DND-41 (cell line): ENCODE measurements around the gene ISYNA1.

ENCODE experiments used
- ATAC-seq: fragments of 200-7000 bp; cut with Tn5 transposase; 3 replicates; pipeline ENCODE4 v1.9.1; 2021; ENCODE audit warnings: low read depth; ENCODE audit not compliant: insufficient read depth
- DNase-seq: peaks from one replicate; pipeline ENCODE4 v3.0.0-alpha.2; 2020
- H2AFZ ChIP-seq: 2 replicates; pipeline ENCODE4 v1.6.0; 2012; ENCODE audit warnings: low read depth, low read length
- H3K27ac ChIP-seq: 2 replicates; pipeline ENCODE4 v1.5.1; 2012; ENCODE audit warnings: low read length, inconsistent platforms
- H3K27me3 ChIP-seq: fragments of 200-600 bp; sonication (generic); 2 replicates; pipeline ENCODE4 v1.6.0; 2012; ENCODE audit warnings: low read length, mild to moderate bottlenecking, inconsistent platforms; ENCODE audit not compliant: insufficient read depth, poor library complexity
- H3K36me3 ChIP-seq: 2 replicates; pipeline ENCODE4 v1.5.1; 2012; ENCODE audit warnings: low read length, inconsistent platforms; ENCODE audit not compliant: insufficient read depth
- H3K4me1 ChIP-seq: 2 replicates; pipeline ENCODE4 v1.5.1; 2012; ENCODE audit warnings: mild to moderate bottlenecking, low read length; ENCODE audit not compliant: insufficient read depth
- H3K4me2 ChIP-seq: 2 replicates; pipeline ENCODE4 v1.6.0; 2012; ENCODE audit warnings: mild to moderate bottlenecking, moderate library complexity, low read length, inconsistent platforms; ENCODE audit not compliant: insufficient read depth
- H3K4me3 ChIP-seq, 2 experiments: fragments of 200-600 bp in 1 of 2; shearing (Covaris generic) in 1 of 2; 2 replicates each; pipeline ENCODE4 v1.5.1; 2012 to 2016; ENCODE audit warnings: inconsistent platforms in 2 of 2, low read length in 2 of 2, mild to moderate bottlenecking in 2 of 2, low read depth in 1 of 2, moderate library complexity in 1 of 2
- H3K79me2 ChIP-seq: 2 replicates; pipeline ENCODE4 v1.6.0; 2012; ENCODE audit warnings: low read length, inconsistent platforms; ENCODE audit not compliant: insufficient read depth
- H3K9ac ChIP-seq: 2 replicates; pipeline ENCODE4 v1.6.0; 2012; ENCODE audit warnings: low read depth, mild to moderate bottlenecking, inconsistent platforms, low read length, moderate library complexity
- H3K9me3 ChIP-seq: 2 replicates; pipeline ENCODE4 v1.5.1; 2012; ENCODE audit warnings: low read length, moderate library complexity, mild to moderate bottlenecking, inconsistent platforms; ENCODE audit not compliant: insufficient read depth, severe bottlenecking
- H4K20me1 ChIP-seq: 2 replicates; pipeline ENCODE4 v1.6.0; 2012; ENCODE audit warnings: low read length; ENCODE audit not compliant: insufficient read depth
- EZH2 ChIP-seq: IDR thresholded peaks from 3 replicates; pipeline ENCODE4 v1.6.1; 2012; ENCODE audit warnings: borderline replicate concordance, low read depth, mild to moderate bottlenecking, moderate library complexity, low read length, inconsistent platforms; ENCODE audit not compliant: severe bottlenecking
- TF ChIP-seq, protein P1 (sequence below): IDR thresholded peaks from 2 replicates; pipeline ENCODE4 v1.5.1; 2012; ENCODE audit warnings: borderline replicate concordance, low read length, moderate library complexity, mild to moderate bottlenecking; ENCODE audit not compliant: poor library complexity, severe bottlenecking; ENCODE audit errors: extremely low read depth

ISYNA1 gene

DNA sequence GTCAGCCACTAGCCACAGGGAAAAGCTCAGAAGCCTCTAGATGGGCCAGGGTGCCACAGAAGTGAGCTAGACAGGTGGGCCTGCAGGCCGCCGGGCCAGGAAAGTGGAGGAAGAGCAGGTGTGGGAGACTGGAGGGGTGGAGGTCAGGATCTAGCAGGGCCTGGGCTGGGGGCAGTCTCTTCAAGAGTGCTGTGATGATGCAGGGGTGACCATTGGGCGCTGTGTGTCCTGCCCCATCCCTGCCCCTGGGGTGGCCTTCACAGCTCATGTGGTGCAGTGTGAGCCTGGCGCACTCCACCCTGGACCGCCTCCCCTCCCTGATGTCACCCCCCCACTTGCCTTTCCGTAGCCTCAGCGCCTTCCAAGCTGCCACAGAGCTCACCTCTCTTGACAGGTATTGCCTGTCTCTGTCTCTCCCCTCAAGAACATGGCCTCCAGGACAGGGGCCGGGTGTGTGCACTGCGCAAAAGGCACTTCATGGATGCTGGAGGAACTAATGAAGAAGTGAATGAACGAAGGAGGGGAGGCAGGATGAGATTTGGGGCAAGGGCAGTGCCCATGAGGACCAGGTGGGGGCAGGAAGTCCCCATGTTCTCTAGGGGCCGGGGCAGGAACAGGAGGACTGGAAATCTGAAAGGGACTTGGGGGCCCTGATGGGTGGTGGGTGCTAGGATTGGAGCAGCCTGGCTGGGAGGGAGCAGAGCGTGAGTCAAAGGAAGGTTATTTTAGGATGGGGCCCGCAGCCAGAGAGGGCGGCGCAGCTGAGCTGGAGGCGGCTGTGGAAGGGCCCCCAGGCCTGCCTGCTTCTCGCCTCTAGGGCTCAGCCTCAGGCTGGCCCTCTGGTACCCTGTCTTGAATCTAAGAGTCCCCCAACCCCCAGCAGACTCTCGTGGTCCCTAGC is 12.2 kb downstream of the ISYNA1 start:
- Histone ChIP-seq H3K9ac (no peak overlapping the region), H3K27ac (no peak overlapping the region), H4K20me1 (peaks cover 89% of the 10 kb centered on the region), H3K79me2 (peaks cover 65% of the 10 kb centered on the region), H3K36me3 (peaks cover 13% of the 10 kb centered on the region), H3K4me3 (no peak overlapping the region), H3K4me1 (peaks cover 45% of the 10 kb centered on the region), H3K27me3 (no peaks in the 10 kb centered on the region), H2AFZ (no peak overlapping the region), H3K9me3 (no peaks in the 10 kb centered on the region), H3K4me2 (no peak overlapping the region)
- ATAC-seq = no peak
- no peak for DNase-seq
- no peak for TF ChIP-seq EZH2
- TF ChIP-seq, protein P1, sequence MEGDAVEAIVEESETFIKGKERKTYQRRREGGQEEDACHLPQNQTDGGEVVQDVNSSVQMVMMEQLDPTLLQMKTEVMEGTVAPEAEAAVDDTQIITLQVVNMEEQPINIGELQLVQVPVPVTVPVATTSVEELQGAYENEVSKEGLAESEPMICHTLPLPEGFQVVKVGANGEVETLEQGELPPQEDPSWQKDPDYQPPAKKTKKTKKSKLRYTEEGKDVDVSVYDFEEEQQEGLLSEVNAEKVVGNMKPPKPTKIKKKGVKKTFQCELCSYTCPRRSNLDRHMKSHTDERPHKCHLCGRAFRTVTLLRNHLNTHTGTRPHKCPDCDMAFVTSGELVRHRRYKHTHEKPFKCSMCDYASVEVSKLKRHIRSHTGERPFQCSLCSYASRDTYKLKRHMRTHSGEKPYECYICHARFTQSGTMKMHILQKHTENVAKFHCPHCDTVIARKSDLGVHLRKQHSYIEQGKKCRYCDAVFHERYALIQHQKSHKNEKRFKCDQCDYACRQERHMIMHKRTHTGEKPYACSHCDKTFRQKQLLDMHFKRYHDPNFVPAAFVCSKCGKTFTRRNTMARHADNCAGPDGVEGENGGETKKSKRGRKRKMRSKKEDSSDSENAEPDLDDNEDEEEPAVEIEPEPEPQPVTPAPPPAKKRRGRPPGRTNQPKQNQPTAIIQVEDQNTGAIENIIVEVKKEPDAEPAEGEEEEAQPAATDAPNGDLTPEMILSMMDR = no peak

DNA sequence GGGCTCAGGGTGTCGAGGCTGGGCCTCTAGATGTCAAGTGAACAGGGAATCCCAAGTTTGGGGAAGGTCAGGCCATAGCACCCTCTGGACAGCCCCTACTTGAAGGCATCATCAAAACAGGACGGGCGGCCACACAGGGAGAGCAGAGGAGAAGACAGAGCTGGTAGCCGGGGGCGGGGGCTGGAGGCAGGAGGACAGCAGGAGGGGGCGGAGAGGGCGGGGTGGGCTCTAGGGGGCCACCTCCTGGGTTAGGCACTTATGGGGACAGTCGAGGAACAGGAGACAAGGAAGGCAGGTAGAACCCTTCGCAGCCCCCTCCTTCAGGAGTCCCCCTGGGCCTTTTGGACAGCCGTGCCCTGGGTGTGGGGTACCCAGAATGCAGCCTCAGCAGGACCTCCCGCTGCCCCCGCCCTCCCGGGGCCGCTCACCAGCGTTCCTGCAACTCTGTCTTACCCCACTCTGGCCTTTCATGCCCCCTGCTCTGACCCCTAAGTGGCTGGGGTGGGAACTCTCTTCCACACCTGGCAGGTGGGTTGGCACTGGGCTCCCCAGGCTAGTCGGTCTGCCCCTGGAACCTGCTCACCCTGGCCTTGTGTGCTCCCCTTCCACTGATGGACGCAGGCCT is 12.9 kb downstream of the ISYNA1 start:
- Histone ChIP-seq H3K79me2 (peaks cover 67% of the 10 kb centered on the region), H3K9ac (no peak overlapping the region), H3K4me2 (no peak overlapping the region), H3K36me3 (peaks cover 7% of the 10 kb centered on the region; the same call in 1 of the 2 replicates), H3K4me1 (peaks cover 46% of the 10 kb centered on the region), H3K27me3 (no peaks in the 10 kb centered on the region), H3K4me3 (no peak overlapping the region), H3K27ac (no peak overlapping the region), H2AFZ (no peak overlapping the region), H4K20me1 (peaks cover 91% of the 10 kb centered on the region), H3K9me3 (no peaks in the 10 kb centered on the region)
- TF ChIP-seq EZH2 = no peak
- DNase-seq = no peak
- no peak for ATAC-seq

GRCh38 chr19:18424122-18424889 is 13.6 kb downstream of the ISYNA1 start:
- Histone ChIP-seq H3K36me3 (peaks cover 7% of the 10 kb centered on the region; the same call in 1 of the 2 replicates), H3K4me1 (peaks cover 43% of the 10 kb centered on the region), H2AFZ (no peak overlapping the region), H3K79me2 (peaks cover 69% of the 10 kb centered on the region), H4K20me1 (peaks cover 86% of the 10 kb centered on the region), H3K4me3 (no peak overlapping the region), H3K9me3 (no peaks in the 10 kb centered on the region), H3K4me2 (no peak overlapping the region), H3K27ac (no peak overlapping the region), H3K27me3 (no peaks in the 10 kb centered on the region), H3K9ac (no peak overlapping the region)
- DNase-seq (no peak), ATAC-seq (no peak)
- TF ChIP-seq, protein P1 = no peak
- TF ChIP-seq EZH2 = no peak
